ENCODE data around the gene NAMPT. TPM values are rescaled to one million over a fixed set of nuclear protein-coding genes. Genes with fewer than 3 reads are reported as not detected.

NAMPT gene
- total RNA-seq, 4 donors from 2014 or later, result 274 to 823 (median 604) TPM

- no peak for TF ChIP-seq CTCF (IDR thresholded peaks at IDR 0.05)
- TF ChIP-seq POLR2A (IDR thresholded peaks at IDR 0.05), result no peak
- 32 to 56% methylated on average over 3 of the region's 3 CpGs for WGBS, 2 donors
- Histone ChIP-seq H3K27ac (no peak overlapping the region), H3K4me1 (peaks cover 0 to 14% (median 10%) of the 10 kb centered on the region in 3 donors), H3K4me3 (no peak overlapping the region), H3K9me3 (no peaks in the 10 kb centered on the region), H3K27me3 (no peaks in the 10 kb centered on the region), H3K36me3 (no peaks in the 10 kb centered on the region)
- DNase-seq, result no peak
- intact Hi-C loops (cut with DNase I), result no loop called here
These were observed 79.1 kb downstream of the NAMPT start for GRCh38 chr7:106205621-106206222.

GRCh38 chr7:106203473-106203872 is 81.3 kb downstream of the NAMPT start:
- Histone ChIP-seq H3K4me1 (peaks cover 0 to 14% (median 10%) of the 10 kb centered on the region in 3 donors), H3K36me3 (no peaks in the 10 kb centered on the region), H3K9me3 (no peaks in the 10 kb centered on the region), H3K4me3 (no peak overlapping the region), H3K27me3 (no peaks in the 10 kb centered on the region), H3K27ac (no peak overlapping the region)
- WGBS, 2 donors, result 62 to 82% methylated on average over 1 of the region's 1 CpG
- no peak for DNase-seq
- TF ChIP-seq POLR2A (IDR thresholded peaks at IDR 0.05), result no peak
- no peak for TF ChIP-seq CTCF (IDR thresholded peaks at IDR 0.05)
- intact Hi-C loops (cut with DNase I), result no loop called here

GRCh38 chr7:106201164-106201563 is 83.6 kb downstream of the NAMPT start:
- no peak for DNase-seq
- H3K36me3 ChIP-seq, result no peaks in the 10 kb centered on the region
- peak overlapping the region in 1 of 4 donors; percentile 2 for H3K27ac ChIP-seq
- TF ChIP-seq POLR2A (IDR thresholded peaks at IDR 0.05) (no peak), CTCF (IDR thresholded peaks at IDR 0.05) (no peak)
- H3K4me1 ChIP-seq, result peaks cover 0 to 11% (median 4%) of the 10 kb centered on the region in 3 donors
- H3K27me3 ChIP-seq, result no peaks in the 10 kb centered on the region
- no peak overlapping the region for H3K4me3 ChIP-seq
- H3K9me3 ChIP-seq, result no peaks in the 10 kb centered on the region
- intact Hi-C loops (cut with DNase I), result no loop called here
- WGBS, 2 donors, result 68 to 78% methylated on average over 3 of the region's 3 CpGs

DNA sequence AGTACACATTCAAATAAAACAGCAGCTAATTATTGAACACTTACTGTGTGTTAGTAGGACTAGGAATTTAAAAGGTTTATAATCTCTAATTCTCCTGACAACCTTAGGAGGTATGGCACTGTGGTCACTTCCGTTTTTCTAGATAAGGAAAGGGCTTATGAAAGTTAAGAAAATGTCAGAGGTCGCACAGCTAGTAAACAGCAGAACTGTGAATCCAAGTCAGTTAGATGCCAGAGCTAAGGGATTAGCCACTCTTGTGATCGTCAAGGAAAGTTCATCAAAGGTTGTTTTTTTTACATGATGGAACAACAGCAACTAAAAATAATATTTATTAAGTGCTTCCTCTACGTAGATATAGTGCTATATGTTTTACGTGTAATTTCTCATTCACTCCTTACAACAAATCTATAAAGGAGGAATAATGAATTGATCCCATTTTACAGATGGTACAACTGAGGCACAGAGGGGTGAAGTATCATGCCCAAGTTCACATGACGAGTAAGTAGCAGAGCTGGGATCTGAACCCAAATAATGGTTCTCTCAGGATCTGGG is 84.9 kb downstream of the NAMPT start:
- H3K36me3 ChIP-seq, result no peaks in the 10 kb centered on the region
- H3K27me3 ChIP-seq, result no peaks in the 10 kb centered on the region
- intact Hi-C loops (cut with DNase I), result no loop called here
- WGBS, 2 donors, result 67 to 84% methylated on average over 6 of the region's 6 CpGs
- DNase-seq, result no peak
- H3K27ac ChIP-seq, result peak overlapping the region in 3 of 4 donors; percentile 45 to 61 (median 49)
- H3K4me3 ChIP-seq, result no peak overlapping the region
- H3K9me3 ChIP-seq, result no peaks in the 10 kb centered on the region
- peaks cover 0 to 4% (median 0%) of the 10 kb centered on the region in 3 donors for H3K4me1 ChIP-seq
- no peak for TF ChIP-seq POLR2A (IDR thresholded peaks at IDR 0.05)
- TF ChIP-seq CTCF (IDR thresholded peaks at IDR 0.05), result no peak

DNA sequence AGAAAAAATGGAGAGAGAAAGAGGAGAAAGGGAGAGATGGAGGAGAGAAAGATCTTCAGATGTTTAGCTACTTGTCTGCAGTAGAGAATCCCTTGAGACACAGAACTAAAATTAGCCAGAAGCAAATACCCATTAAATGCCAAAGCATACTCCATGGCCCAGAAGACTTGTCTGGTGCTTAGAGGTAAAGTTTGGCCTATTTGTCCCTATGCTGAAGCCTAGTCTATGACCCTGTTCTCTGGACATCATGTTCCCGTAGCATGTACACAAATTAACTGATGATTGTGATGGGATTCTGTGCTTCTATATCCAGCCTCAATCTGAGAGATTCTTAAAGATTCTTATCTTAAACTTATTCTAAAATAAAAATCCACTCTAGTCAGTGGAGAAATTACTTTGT is 85.8 kb downstream of the NAMPT start:
- TF ChIP-seq CTCF (IDR thresholded peaks at IDR 0.05), result no peak
- no peaks in the 10 kb centered on the region for H3K9me3 ChIP-seq
- intact Hi-C loops (cut with DNase I), result no loop called here
- no peak overlapping the region for H3K4me3 ChIP-seq
- H3K4me1 ChIP-seq, result peaks cover 0 to 4% (median 0%) of the 10 kb centered on the region in 3 donors
- peak overlapping the region in 3 of 4 donors; percentile 45 to 61 (median 49) for H3K27ac ChIP-seq
- H3K27me3 ChIP-seq, result no peaks in the 10 kb centered on the region
- no peak for DNase-seq
- H3K36me3 ChIP-seq, result no peaks in the 10 kb centered on the region
- 73 to 83% methylated on average over 1 of the region's 1 CpG for WGBS, 2 donors

Small RNA genes lying within 50 kb of the gene (small RNA-seq; reads per million reads assigned to genes)
- 0 reads per million in 4 donors for gene RNU6-392P

Other genes starting within 250 kb of the NAMPT start
- 100 to 1,000 TPM; 105 to 170 (median 148) TPM for gene SYPL1, start 172.7 kb downstream of the NAMPT start, total RNA-seq

Measured in esophagus squamous epithelium (tissue), 5 donors.